OCI-LY1 (cell line): ENCODE data around the gene SETD5.

ENCODE experiments used
- H2AFZ ChIP-seq: fragments of 200-600 bp; sonication (generic), shearing (Covaris generic); 2 replicates; pipeline ENCODE4 v1.6.0; 2014; ENCODE audit warnings: antibody characterized with exemption, mild to moderate bottlenecking, low read length
- H3F3A ChIP-seq: fragments of 200-600 bp; sonication (generic), shearing (Covaris generic); 2 replicates; pipeline ENCODE4 v1.6.0; 2014; ENCODE audit warnings: mild to moderate bottlenecking, antibody characterized with exemption, low read length, moderate library complexity; ENCODE audit not compliant: insufficient read depth
- H3K27ac ChIP-seq: fragments of 200-600 bp; sonication (generic); 2 replicates; pipeline ENCODE4 v1.5.1; 2014; ENCODE audit warnings: low read length, mixed run types, mild to moderate bottlenecking, low read depth; ENCODE audit not compliant: poor library complexity, severe bottlenecking
- H3K27me3 ChIP-seq: fragments of 200-600 bp; sonication (generic); 2 replicates; pipeline ENCODE4 v1.6.0; 2014; ENCODE audit warnings: antibody characterized with exemption, mild to moderate bottlenecking, low read length, moderate library complexity; ENCODE audit not compliant: insufficient read depth
- H3K36me3 ChIP-seq: fragments of 200-600 bp; sonication (generic); 2 replicates; pipeline ENCODE4 v1.6.1; 2014; ENCODE audit warnings: mild to moderate bottlenecking, antibody characterized with exemption, low read length, moderate library complexity, mixed read lengths; ENCODE audit not compliant: insufficient read depth
- H3K4me1 ChIP-seq: fragments of 200-600 bp; sonication (generic); 2 replicates; pipeline ENCODE4 v1.5.1; 2014; ENCODE audit warnings: mild to moderate bottlenecking, low read length, moderate library complexity; ENCODE audit not compliant: insufficient read depth, severe bottlenecking
- H3K4me2 ChIP-seq: fragments of 200-600 bp; sonication (generic), shearing (Covaris generic); 2 replicates; pipeline ENCODE4 v1.6.1; 2014; ENCODE audit warnings: low read length
- H3K4me3 ChIP-seq: fragments of 200-600 bp; sonication (generic); 2 replicates; pipeline ENCODE4 v1.5.1; 2014; ENCODE audit warnings: low read length, low read depth, mild to moderate bottlenecking, mixed read lengths; ENCODE audit not compliant: poor library complexity, severe bottlenecking
- H3K79me2 ChIP-seq: fragments of 200-600 bp; shearing (Covaris generic); 2 replicates; pipeline ENCODE4 v1.6.1; 2016; ENCODE audit warnings: mixed run types, low read length, mixed read lengths; ENCODE audit not compliant: insufficient read depth
- H3K9ac ChIP-seq: fragments of 200-600 bp; sonication (generic), shearing (Covaris generic); 2 replicates; pipeline ENCODE4 v1.6.1; 2014; ENCODE audit warnings: mild to moderate bottlenecking, low read length, mixed read lengths
- H3K9me2 ChIP-seq: fragments of 200-600 bp; sonication (generic), shearing (Covaris generic); 2 replicates; pipeline ENCODE4 v1.6.1; 2014; ENCODE audit warnings: low read depth, mild to moderate bottlenecking, low read length, mixed read lengths
- H3K9me3 ChIP-seq: fragments of 200-600 bp; shearing (Covaris generic); 2 replicates; pipeline ENCODE4 v1.6.1; 2014; ENCODE audit warnings: low read length, mixed read lengths
- H4K20me1 ChIP-seq: fragments of 200-600 bp; sonication (generic), shearing (Covaris generic); 2 replicates; pipeline ENCODE4 v1.6.0; 2016; ENCODE audit warnings: mild to moderate bottlenecking, low read length; ENCODE audit not compliant: insufficient read depth
- CTCF ChIP-seq: fragments of 200-600 bp; sonication (generic), shearing (Covaris generic); IDR thresholded peaks from 2 replicates; pipeline ENCODE4 v1.5.1; 2017; ENCODE audit warnings: mild to moderate bottlenecking, antibody characterized with exemption, low read length, moderate library complexity, mixed read lengths
- EZH2 ChIP-seq: fragments of 200-600 bp; sonication (generic), shearing (Covaris generic); IDR thresholded peaks from 2 replicates; pipeline ENCODE4 v1.8.0; 2017; ENCODE audit warnings: borderline replicate concordance, mixed run types, mild to moderate bottlenecking, antibody characterized with exemption, low read length, moderate library complexity, mixed read lengths

Gene SETD5

GRCh38 chr3:9384141-9384828 lies 13.1 kb upstream of the SETD5 start:
- peaks cover 11% of the 10 kb centered on the region; the same call in 1 of the 2 replicates for H3F3A ChIP-seq
- H3K4me2 ChIP-seq: no peak overlapping the region
- H3K9me3 ChIP-seq: no peaks in the 10 kb centered on the region
- no peak overlapping the region for H3K4me3 ChIP-seq
- H2AFZ ChIP-seq: no peak overlapping the region
- H3K4me1 ChIP-seq: no peaks in the 10 kb centered on the region
- H3K27me3 ChIP-seq: no peaks in the 10 kb centered on the region
- TF ChIP-seq CTCF (no peak), EZH2 (no peak)
- H3K79me2 ChIP-seq: no peaks in the 10 kb centered on the region
- no peaks in the 10 kb centered on the region for H4K20me1 ChIP-seq
- H3K9me2 ChIP-seq: no peaks in the 10 kb centered on the region
- no peak overlapping the region for H3K9ac ChIP-seq
- peaks cover 95% of the 10 kb centered on the region for H3K36me3 ChIP-seq
- H3K27ac ChIP-seq: no peak overlapping the region

GRCh38 chr3:9385187-9386077 lies 12.0 kb upstream of the SETD5 start:
- peaks cover 11% of the 10 kb centered on the region; the same call in 1 of the 2 replicates for H3F3A ChIP-seq
- no peak for TF ChIP-seq CTCF
- no peak for TF ChIP-seq EZH2
- no peaks in the 10 kb centered on the region for H4K20me1 ChIP-seq
- H3K79me2 ChIP-seq: no peaks in the 10 kb centered on the region
- peaks cover 95% of the 10 kb centered on the region for H3K36me3 ChIP-seq
- no peak overlapping the region for H3K27ac ChIP-seq
- no peak overlapping the region for H3K4me3 ChIP-seq
- no peak overlapping the region for H2AFZ ChIP-seq
- no peaks in the 10 kb centered on the region for H3K4me1 ChIP-seq
- H3K9me3 ChIP-seq: no peaks in the 10 kb centered on the region
- no peaks in the 10 kb centered on the region for H3K9me2 ChIP-seq
- no peak overlapping the region for H3K9ac ChIP-seq
- H3K27me3 ChIP-seq: no peaks in the 10 kb centered on the region
- no peak overlapping the region for H3K4me2 ChIP-seq

GRCh38 chr3:9386078-9386459 lies 11.3 kb upstream of the SETD5 start:
- no peak for TF ChIP-seq CTCF
- TF ChIP-seq EZH2: no peak
- H3K27ac ChIP-seq: no peak overlapping the region
- H2AFZ ChIP-seq: no peak overlapping the region
- H3K4me3 ChIP-seq: no peak overlapping the region
- H3K9me3 ChIP-seq: no peaks in the 10 kb centered on the region
- H3K4me1 ChIP-seq: no peaks in the 10 kb centered on the region
- H3K9me2 ChIP-seq: no peaks in the 10 kb centered on the region
- no peak overlapping the region for H3K9ac ChIP-seq
- H4K20me1 ChIP-seq: no peaks in the 10 kb centered on the region
- no peak overlapping the region for H3K4me2 ChIP-seq
- 0 out of 2 replicates have a peak, but pooled peaks cover 4% of the 10 kb centered on the region for H3K79me2 ChIP-seq
- H3K36me3 ChIP-seq: peaks cover 95% of the 10 kb centered on the region
- peaks cover 11% of the 10 kb centered on the region; the same call in 1 of the 2 replicates for H3F3A ChIP-seq
- H3K27me3 ChIP-seq: no peaks in the 10 kb centered on the region
